ENCODE measurements around the gene TRMT10B.
"Not testable (repeated sequence)": the region's sequence is repeated elsewhere in the genome, so short reads cannot be mapped to it uniquely, and the experiment has no call there.

The TRMT10B gene

GRCh38 chr9:37801959-37802711 lies 48.5 kb downstream of the TRMT10B start:
- DNase-seq = no peak

- DNase-seq = no peak
Measured at GRCh38 chr9:37806271-37806670, 52.7 kb downstream of the TRMT10B start.

- not testable (repeated sequence) for DNase-seq
Measured at GRCh38 chr9:37809676-37810075, 56.1 kb downstream of the TRMT10B start.

GRCh38 chr9:37811906-37812476 lies 58.4 kb downstream of the TRMT10B start:
- no peak for DNase-seq

- no peak for DNase-seq
Measured at GRCh38 chr9:37812773-37813379, 59.3 kb downstream of the TRMT10B start.

- DNase-seq = no peak
Measured at GRCh38 chr9:37818849-37819248, 65.2 kb downstream of the TRMT10B start.

- DNase-seq = no peak
Measured at GRCh38 chr9:37820142-37820541, 66.5 kb downstream of the TRMT10B start.

- DNase-seq = not testable (repeated sequence)
Measured at GRCh38 chr9:37825174-37825573, 71.6 kb downstream of the TRMT10B start.

- no peak for DNase-seq
Measured at GRCh38 chr9:37827483-37828165, 74.0 kb downstream of the TRMT10B start.
